Glutamatergic neuron (in vitro differentiated cells): ENCODE measurements around the gene CARD9. TPM values are rescaled to one million over a fixed set of nuclear protein-coding genes. Genes with fewer than 3 reads are reported as not detected.

ENCODE experiments used
- DNase-seq: peaks from one replicate; pipeline ENCODE4 v3.0.0; 2022
- H3K27ac Mint-ChIP-seq: one replicate; pipeline ENCODE4 v1.8.0; 2020; ENCODE audit warnings: mild to moderate bottlenecking, mixed read lengths, inconsistent platforms; ENCODE audit not compliant: unreplicated experiment
- H3K27me3 Mint-ChIP-seq: one replicate; pipeline ENCODE4 v1.8.0; 2020; ENCODE audit warnings: mild to moderate bottlenecking, moderate library complexity, mixed read lengths, inconsistent platforms; ENCODE audit not compliant: unreplicated experiment
- H3K36me3 Mint-ChIP-seq: one replicate; pipeline ENCODE4 v1.8.0; 2020; ENCODE audit warnings: mild to moderate bottlenecking, mixed read lengths, inconsistent platforms; ENCODE audit not compliant: unreplicated experiment
- H3K4me1 Mint-ChIP-seq: one replicate; pipeline ENCODE4 v1.8.0; 2020; ENCODE audit warnings: mild to moderate bottlenecking, low read depth, mixed read lengths, inconsistent platforms; ENCODE audit not compliant: unreplicated experiment
- H3K4me3 Mint-ChIP-seq: one replicate; pipeline ENCODE4 v1.8.0; 2020; ENCODE audit warnings: mild to moderate bottlenecking, mixed read lengths, inconsistent platforms; ENCODE audit not compliant: unreplicated experiment
- H3K9me3 Mint-ChIP-seq: one replicate; pipeline ENCODE4 v1.8.0; 2020; ENCODE audit warnings: mild to moderate bottlenecking, moderate library complexity, mixed read lengths, inconsistent platforms; ENCODE audit not compliant: unreplicated experiment
- CTCF ChIP-seq: fragments of 200-600 bp; sonication (generic); IDR thresholded peaks from one replicate; pipeline ENCODE4 v1.5.0; 2021; ENCODE audit not compliant: partially characterized antibody, unreplicated experiment
- total RNA-seq: library from RNA; stranded (reverse); fragmentation: NEBNext Ultra II Directional; extraction: Animal tissue kit (Norgen Biotek cat#: 25700); gene quantifications from one replicate; pipeline ENCODE4 v1.2.1, GENCODE V29; 2021; ENCODE audit not compliant: unreplicated experiment

Gene CARD9
- total RNA-seq, 1 donor from 2014 or later = 4.1 TPM

GRCh38 chr9:136329636-136330405 is 43.6 kb downstream of the CARD9 start:
- no peak for TF ChIP-seq CTCF
- H3K36me3 Mint-ChIP-seq = no peaks in the 10 kb centered on the region
- H3K9me3 Mint-ChIP-seq = peaks cover 1% of the 10 kb centered on the region
- peak overlapping the region; percentile 88 for H3K4me3 Mint-ChIP-seq
- H3K27ac Mint-ChIP-seq = no peak overlapping the region
- no peak for DNase-seq
- peaks cover 6% of the 10 kb centered on the region for H3K27me3 Mint-ChIP-seq
- peaks cover 8% of the 10 kb centered on the region for H3K4me1 Mint-ChIP-seq

GRCh38 chr9:136329211-136329627 is 44.2 kb downstream of the CARD9 start:
- peaks cover 1% of the 10 kb centered on the region for H3K9me3 Mint-ChIP-seq
- H3K4me3 Mint-ChIP-seq = peak overlapping the region; percentile 88
- no peaks in the 10 kb centered on the region for H3K36me3 Mint-ChIP-seq
- no peak overlapping the region for H3K27ac Mint-ChIP-seq
- peaks cover 6% of the 10 kb centered on the region for H3K27me3 Mint-ChIP-seq
- DNase-seq = no peak
- peaks cover 8% of the 10 kb centered on the region for H3K4me1 Mint-ChIP-seq
- no peak for TF ChIP-seq CTCF

DNA sequence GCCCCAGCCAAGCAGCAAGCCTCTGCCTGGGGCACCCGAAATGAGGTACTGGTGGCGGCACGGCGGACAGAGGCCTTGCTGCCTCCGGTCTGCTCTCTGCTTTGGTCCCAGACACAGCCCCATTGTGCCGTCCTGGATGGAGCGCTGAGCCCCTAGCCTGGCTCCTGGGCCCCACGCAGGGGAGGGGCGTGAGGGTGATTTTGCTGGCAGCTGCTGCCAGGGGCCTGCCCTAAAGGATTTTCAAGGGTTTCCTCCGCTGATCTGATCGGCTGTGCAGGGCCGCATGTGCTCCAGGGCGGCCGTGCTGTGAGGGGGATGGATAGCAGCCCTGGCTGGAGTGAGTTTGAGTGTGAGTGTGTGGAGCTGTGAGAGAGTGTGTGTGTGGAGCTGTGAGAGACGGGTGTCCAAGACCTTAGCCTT is 44.8 kb downstream of the CARD9 start:
- peak; percentile 63 for DNase-seq
- Mint-ChIP-seq H3K36me3 (no peaks in the 10 kb centered on the region), H3K9me3 (peaks cover 1% of the 10 kb centered on the region), H3K27me3 (peaks cover 10% of the 10 kb centered on the region), H3K27ac (peak overlapping the region; percentile 85), H3K4me3 (peak overlapping the region; percentile 88), H3K4me1 (peaks cover 8% of the 10 kb centered on the region)
- TF ChIP-seq CTCF = no peak

DNA sequence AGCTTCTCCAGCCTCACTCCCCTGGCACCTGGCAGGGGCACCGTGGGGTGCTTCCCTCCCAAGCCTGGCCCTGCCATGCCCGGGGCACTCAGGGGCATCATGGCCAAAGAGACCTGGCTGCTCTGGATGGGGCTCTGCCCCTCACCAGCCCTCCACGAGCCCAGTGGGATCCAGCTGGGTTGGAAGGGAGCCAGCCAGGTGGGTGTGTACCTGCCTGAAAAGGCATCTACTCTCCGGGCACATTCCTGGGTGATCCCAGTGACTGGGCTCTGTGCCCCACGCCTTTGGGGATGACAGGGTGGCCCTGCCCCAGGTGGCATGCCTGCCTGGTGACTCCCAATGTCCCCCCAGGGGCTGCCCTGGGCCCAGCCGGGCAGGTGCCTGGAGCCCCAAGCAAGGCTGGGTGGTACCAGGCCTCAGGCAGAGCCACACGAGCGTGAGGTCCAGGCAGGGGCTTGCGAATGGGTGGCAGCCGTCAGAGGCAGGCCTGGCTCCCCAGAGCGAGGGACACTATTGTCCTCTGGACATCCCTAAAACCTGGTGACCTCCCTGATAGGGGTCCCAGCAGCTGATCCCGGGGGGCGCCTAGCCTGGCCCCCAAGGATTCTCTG is 45.4 kb downstream of the CARD9 start:
- H3K27ac Mint-ChIP-seq = peak overlapping the region; percentile 85
- no peak for TF ChIP-seq CTCF
- no peaks in the 10 kb centered on the region for H3K36me3 Mint-ChIP-seq
- H3K4me3 Mint-ChIP-seq = peak overlapping the region; percentile 88
- H3K4me1 Mint-ChIP-seq = peaks cover 11% of the 10 kb centered on the region
- H3K27me3 Mint-ChIP-seq = peaks cover 14% of the 10 kb centered on the region
- DNase-seq = no peak
- H3K9me3 Mint-ChIP-seq = peaks cover 3% of the 10 kb centered on the region
